ENCODE results near the gene HERC6. TPM values are rescaled to one million over a fixed set of nuclear protein-coding genes. Genes with fewer than 3 reads are reported as not detected.

Gene HERC6
- total and polyA plus RNA-seq, 2 of the 8 experiments (the other 6 are each of a cell fraction or from before 2014, with no cell fraction given) = 3.7 to 3.8 TPM

- no peaks in the 10 kb centered on the region for H3K4me1 ChIP-seq (replicated peaks in 1 of 4; ENCODE audit: control insufficient read depth in 3 of 4, insufficient read depth in 4 of 4, low read length in 3 of 4)
- H3K14ac ChIP-seq (ENCODE audit: insufficient read length) = no peak overlapping the region
- H3K9ac ChIP-seq (replicated peaks in 1 of 4; ENCODE audit: extremely low read depth in 1 of 4, low read depth in 3 of 4, low read length in 3 of 4) = no peak overlapping the region
- DNase-seq (ENCODE audit: low read depth in 1 of 2, low spot score in 2 of 2) = no peak
- no peaks in the 10 kb centered on the region for H3K79me2 ChIP-seq (ENCODE audit: control insufficient read depth in 1 of 2, insufficient read depth in 2 of 2, low read length in 2 of 2)
- no peak overlapping the region for H2BK12ac ChIP-seq (ENCODE audit: low read depth, low read length)
- no peak for TF ChIP-seq SP2 (IDR thresholded peaks at IDR 0.05; ENCODE audit: low read length)
- no peak for TF ChIP-seq GTF2F1 (IDR thresholded peaks at IDR 0.05; ENCODE audit: borderline replicate concordance, low read depth, low read length)
- no peak for TF ChIP-seq MAFK (IDR thresholded peaks at IDR 0.05; ENCODE audit: low read depth, low read length)
- TF ChIP-seq CBX8 (IDR thresholded peaks at IDR 0.05; ENCODE audit: borderline replicate concordance, low read depth, low read length) = no peak
- no peak overlapping the region for H2AK5ac ChIP-seq (ENCODE audit: low read depth, low read length)
- H4K5ac ChIP-seq (ENCODE audit: insufficient read length, low read depth, low read length) = no peak overlapping the region
- no peak overlapping the region for H3K23ac ChIP-seq (ENCODE audit: insufficient read length)
- ChIA-PET CTCF (ENCODE audit: partially characterized antibody) (interaction anchor here (0.6 kb wide), 1 partner anchor 22 kb away, joined by 3 read pairs; no protein-coding TSS in a partner anchor), POLR2A (ENCODE audit: partially characterized antibody) (no interaction called here)
- H3K27ac ChIP-seq (ENCODE audit: low read depth, low read length) = no peak overlapping the region
- H3K4ac ChIP-seq (replicated peaks; ENCODE audit: insufficient read length, low read depth, low read length) = no peak overlapping the region
- no peak overlapping the region for H2BK120ac ChIP-seq (replicated peaks; ENCODE audit: low read depth, low read length)
- H3K36me3 ChIP-seq (ENCODE audit: control insufficient read depth in 2 of 4, insufficient read depth in 4 of 4, low read length in 3 of 4) = no peaks in the 10 kb centered on the region
- H3K4me2 ChIP-seq (ENCODE audit: insufficient read depth in 1 of 2, low read depth in 2 of 2, low read length in 2 of 2) = no peak overlapping the region
- H3K79me1 ChIP-seq (ENCODE audit: low read depth, low read length) = no peaks in the 10 kb centered on the region
- no peak overlapping the region for H2AFZ ChIP-seq (ENCODE audit: low read length)
- H2BK15ac ChIP-seq (ENCODE audit: low read length) = no peak overlapping the region
- no peak overlapping the region for H2BK20ac ChIP-seq (ENCODE audit: low read length)
- no peak overlapping the region for H4K8ac ChIP-seq (ENCODE audit: extremely low read depth, insufficient read depth, low read length)
- H4K91ac ChIP-seq (replicated peaks; ENCODE audit: insufficient read length, low read length) = no peak overlapping the region
- no peak overlapping the region for H3K18ac ChIP-seq (ENCODE audit: extremely low read depth, low read length)
- no peaks in the 10 kb centered on the region for H3K27me3 ChIP-seq (replicated peaks in 1 of 4; ENCODE audit: control insufficient read depth in 3 of 4, extremely low read depth in 1 of 4, insufficient read depth in 3 of 4, low read length in 3 of 4)
- no peak overlapping the region for H3K4me3 ChIP-seq (ENCODE audit: extremely low read depth in 1 of 4, insufficient read depth in 2 of 4, low read depth in 3 of 4, low read length in 4 of 4)
- no peaks in the 10 kb centered on the region for H4K20me1 ChIP-seq (replicated peaks in 1 of 2; ENCODE audit: control insufficient read depth in 1 of 2, insufficient read depth in 2 of 2, low read length in 2 of 2)
- FAIRE-seq = no peak
- no peaks in the 10 kb centered on the region for H3K23me2 ChIP-seq (ENCODE audit: low read depth, low read length)
- H3K56ac ChIP-seq (replicated peaks; ENCODE audit: insufficient read length, low read depth, low read length) = no peak overlapping the region
- no peaks in the 10 kb centered on the region for H3K9me3 ChIP-seq (ENCODE audit: insufficient read depth in 2 of 2, low read depth in 1 of 2, low read length in 1 of 2)
- no peak overlapping the region for H2BK5ac ChIP-seq (ENCODE audit: low read depth, low read length)
- 81 to 100% methylated on average over 1 of the region's 1 CpG for WGBS, 2 experiments (ENCODE audit: extremely low coverage in 1 of 2, insufficient coverage in 1 of 2, insufficient read length in 1 of 2, insufficient replicate concordance in 2 of 2, low coverage in 1 of 2, low lambda C conversion rate in 2 of 2, missing lambda C conversion rate in 1 of 2)
Observed at GRCh38 chr4:88391703-88392102, 13.1 kb downstream of the HERC6 start.

Data from H1 (cell line).